Measurements from ENCODE around the gene SLC26A2. TPM values are rescaled to one million over a fixed set of nuclear protein-coding genes. Genes with fewer than 3 reads are reported as not detected.
A peak's percentile ranks its signal among the peaks of the same experiment; 100 is the strongest.

SLC26A2 gene
- total RNA-seq, 5 donors from 2014 or later (not counting 1 experiment from before 2014, with no cell fraction given): 5.2 to 11.0 (median 10.0) TPM

GRCh38 chr5:150015415-150015814 lies 54.9 kb downstream of the SLC26A2 start:
- POLR2A ChIA-PET: no interaction called here
- H3K9me3 ChIP-seq: no peaks in the 10 kb centered on the region
- no CpG with 5 or more reads among the region's 3 CpGs for WGBS (ENCODE audit: insufficient coverage)
- Mint-ChIP-seq H3K4me1 (peaks cover 0 to 5% (median 5%) of the 10 kb centered on the region in 3 donors), H3K36me3 (peaks cover 91% of the 10 kb centered on the region), H3K4me3 (no peak overlapping the region), H3K9me3 (peaks cover 0 to 6% (median 2%) of the 10 kb centered on the region in 3 donors), H3K27me3 (no peaks in the 10 kb centered on the region), H3K27ac (no peak overlapping the region)
- H3K4me3 ChIP-seq (ENCODE audit: control insufficient read depth in 1 of 2, extremely low read depth in 1 of 2, low read length in 1 of 2): no peak overlapping the region
- H3K36me3 ChIP-seq (ENCODE audit: control insufficient read depth in 2 of 2, extremely low read depth in 1 of 2, insufficient read depth in 1 of 2, low read length in 1 of 2): peaks cover 13 to 86% of the 10 kb centered on the region in 2 donors
- no peak for ATAC-seq (replicated peaks in 1 of 4)
- H3K4me1 ChIP-seq (ENCODE audit: control insufficient read depth in 1 of 2, extremely low read depth in 1 of 2, insufficient read depth in 2 of 2, low read length in 2 of 2): no peaks in the 10 kb centered on the region
- H3K27ac ChIP-seq (ENCODE audit: low read length): no peak overlapping the region
- no peaks in the 10 kb centered on the region for H3K27me3 ChIP-seq (replicated peaks in 1 of 2; ENCODE audit: control insufficient read depth in 2 of 2, extremely low read depth in 1 of 2, insufficient read depth in 2 of 2, low read length in 1 of 2)
- CTCF ChIA-PET: no interaction called here
- DNase-seq: no peak

GRCh38 chr5:150016537-150016936 lies 56.0 kb downstream of the SLC26A2 start:
- Mint-ChIP-seq H3K4me1 (peaks cover 0 to 7% (median 5%) of the 10 kb centered on the region in 3 donors), H3K36me3 (peaks cover 89% of the 10 kb centered on the region), H3K9me3 (peaks cover 0 to 6% (median 2%) of the 10 kb centered on the region in 3 donors), H3K4me3 (no peak overlapping the region), H3K27me3 (no peaks in the 10 kb centered on the region), H3K27ac (no peak overlapping the region)
- ChIA-PET CTCF (interaction anchor here in 1 of 2 donors (0.7 kb wide), 1 partner anchor 14 kb away, joined by 3 read pairs; no protein-coding TSS in a partner anchor), POLR2A (no interaction called here)
- Histone ChIP-seq H3K36me3 (ENCODE audit: control insufficient read depth in 2 of 2, extremely low read depth in 1 of 2, insufficient read depth in 1 of 2, low read length in 1 of 2) (peaks cover 13 to 88% of the 10 kb centered on the region in 2 donors), H3K27me3 (replicated peaks in 1 of 2; ENCODE audit: control insufficient read depth in 2 of 2, extremely low read depth in 1 of 2, insufficient read depth in 2 of 2, low read length in 1 of 2) (no peaks in the 10 kb centered on the region), H3K27ac (ENCODE audit: low read length) (no peak overlapping the region), H3K4me3 (ENCODE audit: control insufficient read depth in 1 of 2, extremely low read depth in 1 of 2, low read length in 1 of 2) (no peak overlapping the region), H3K9me3 (no peaks in the 10 kb centered on the region), H3K4me1 (ENCODE audit: control insufficient read depth in 1 of 2, extremely low read depth in 1 of 2, insufficient read depth in 2 of 2, low read length in 2 of 2) (no peaks in the 10 kb centered on the region)
- no peak for DNase-seq
- ATAC-seq (replicated peaks in 1 of 4): no peak

- H3K4me1 ChIP-seq (ENCODE audit: control insufficient read depth in 1 of 2, extremely low read depth in 1 of 2, insufficient read depth in 2 of 2, low read length in 2 of 2): no peaks in the 10 kb centered on the region
- peaks cover 0 to 6% (median 2%) of the 10 kb centered on the region in 3 donors for H3K9me3 Mint-ChIP-seq
- H3K9me3 ChIP-seq: no peaks in the 10 kb centered on the region
- H3K27me3 ChIP-seq (replicated peaks in 1 of 2; ENCODE audit: control insufficient read depth in 2 of 2, extremely low read depth in 1 of 2, insufficient read depth in 2 of 2, low read length in 1 of 2): no peaks in the 10 kb centered on the region
- CTCF ChIA-PET: interaction anchor here in 1 of 2 donors (0.6 kb wide), 1 partner anchor 14 kb away, joined by 4 read pairs; no protein-coding TSS in a partner anchor
- ATAC-seq (replicated peaks in 1 of 4): no peak
- DNase-seq: no peak
- no peak overlapping the region for H3K27ac ChIP-seq (ENCODE audit: low read length)
- H3K36me3 ChIP-seq (ENCODE audit: control insufficient read depth in 2 of 2, extremely low read depth in 1 of 2, insufficient read depth in 1 of 2, low read length in 1 of 2): peaks cover 12 to 90% of the 10 kb centered on the region in 2 donors
- no peak overlapping the region for H3K27ac Mint-ChIP-seq
- H3K4me3 Mint-ChIP-seq: no peak overlapping the region
- no peak overlapping the region for H3K4me3 ChIP-seq (ENCODE audit: control insufficient read depth in 1 of 2, extremely low read depth in 1 of 2, low read length in 1 of 2)
- H3K27me3 Mint-ChIP-seq: no peaks in the 10 kb centered on the region
- peaks cover 0 to 14% (median 5%) of the 10 kb centered on the region in 3 donors for H3K4me1 Mint-ChIP-seq
- POLR2A ChIA-PET: interaction anchor here in 1 of 2 donors (0.6 kb wide), 1 partner anchor 69 kb away, joined by 4 read pairs; no protein-coding TSS in a partner anchor
- WGBS (ENCODE audit: insufficient coverage): no CpG with 5 or more reads among the region's 6 CpGs
- H3K36me3 Mint-ChIP-seq: peaks cover 92% of the 10 kb centered on the region
These were observed 56.9 kb downstream of the SLC26A2 start for GRCh38 chr5:150017226-150018005.

DNA sequence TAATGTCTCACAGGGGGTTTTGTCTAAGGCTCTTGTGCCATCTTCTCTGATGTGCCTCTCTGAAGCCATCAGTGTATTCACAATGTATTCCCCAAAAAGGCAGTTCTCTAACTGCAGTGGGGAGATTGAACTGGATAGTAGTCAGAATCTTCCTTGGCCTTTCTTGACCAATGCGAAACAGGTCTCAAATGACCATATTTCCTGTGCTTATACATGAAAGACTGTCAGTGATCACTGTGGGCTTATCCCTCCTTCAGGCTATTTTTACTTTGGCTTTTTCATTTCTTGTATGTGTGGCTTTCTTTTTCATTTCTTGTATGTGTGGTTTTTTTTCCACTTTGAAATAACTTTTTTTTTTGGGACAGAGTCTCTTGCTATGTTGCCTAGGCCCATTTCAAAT lies 59.7 kb downstream of the SLC26A2 start:
- DNase-seq (no peak), ATAC-seq (replicated peaks in 1 of 4) (no peak)
- ChIA-PET POLR2A (no interaction called here), CTCF (interaction anchor here in 1 of 2 donors (0.6 kb wide), 1 partner anchor 157 kb away, joined by 3 read pairs; no protein-coding TSS in a partner anchor)
- H3K27ac ChIP-seq (ENCODE audit: low read length): no peak overlapping the region
- Mint-ChIP-seq H3K36me3 (peaks cover 78% of the 10 kb centered on the region), H3K9me3 (peaks cover 0 to 6% (median 2%) of the 10 kb centered on the region in 3 donors), H3K4me3 (no peak overlapping the region), H3K27ac (no peak overlapping the region), H3K27me3 (no peaks in the 10 kb centered on the region), H3K4me1 (peaks cover 0 to 11% (median 4%) of the 10 kb centered on the region in 3 donors)
- no peaks in the 10 kb centered on the region for H3K4me1 ChIP-seq (ENCODE audit: control insufficient read depth in 1 of 2, extremely low read depth in 1 of 2, insufficient read depth in 2 of 2, low read length in 2 of 2)
- H3K4me3 ChIP-seq (ENCODE audit: control insufficient read depth in 1 of 2, extremely low read depth in 1 of 2, low read length in 1 of 2): no peak overlapping the region
- H3K27me3 ChIP-seq (replicated peaks in 1 of 2; ENCODE audit: control insufficient read depth in 2 of 2, extremely low read depth in 1 of 2, insufficient read depth in 2 of 2, low read length in 1 of 2): no peaks in the 10 kb centered on the region
- H3K36me3 ChIP-seq (ENCODE audit: control insufficient read depth in 2 of 2, extremely low read depth in 1 of 2, insufficient read depth in 1 of 2, low read length in 1 of 2): peaks cover 13 to 86% of the 10 kb centered on the region in 2 donors
- no peaks in the 10 kb centered on the region for H3K9me3 ChIP-seq
- no CpG with 5 or more reads among the region's 1 CpG for WGBS (ENCODE audit: insufficient coverage)

DNA sequence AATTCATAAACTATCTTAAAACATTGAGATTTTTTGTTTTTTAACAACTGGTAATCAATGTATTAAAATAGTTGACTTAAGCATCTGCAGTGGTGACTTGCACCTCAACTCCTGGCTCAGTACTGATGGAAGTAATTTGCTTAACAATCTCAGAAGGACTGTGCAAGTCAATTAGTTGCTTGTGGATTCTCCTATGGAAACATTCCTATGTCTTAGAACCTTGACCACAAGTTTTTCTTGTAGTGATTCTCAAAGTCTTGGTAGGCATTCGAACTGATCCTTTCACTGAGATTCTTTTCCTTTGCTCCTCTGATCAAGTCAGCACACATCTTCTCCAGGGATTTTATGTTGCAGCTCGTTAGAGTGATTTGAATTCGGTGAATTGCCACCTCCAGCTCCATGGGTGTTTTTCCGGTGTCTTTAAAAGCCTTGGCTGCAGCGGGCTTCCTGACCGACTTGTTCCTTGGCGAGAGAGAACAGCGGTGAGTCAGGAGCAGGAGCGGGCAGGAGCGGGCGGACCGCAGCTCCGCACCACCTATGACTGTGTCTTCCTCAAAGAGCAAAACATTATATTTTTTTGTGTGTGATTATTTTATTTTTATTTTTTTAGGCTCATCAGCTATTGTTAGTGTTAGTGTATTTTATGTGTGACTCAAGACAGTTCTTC lies 61.1 kb downstream of the SLC26A2 start:
- Mint-ChIP-seq H3K9me3 (no peaks in the 10 kb centered on the region), H3K4me1 (peaks cover 0 to 11% (median 4%) of the 10 kb centered on the region in 3 donors), H3K4me3 (no peak overlapping the region), H3K27ac (peak overlapping the region in 1 of 2 donors; percentile 65), H3K36me3 (peaks cover 72% of the 10 kb centered on the region), H3K27me3 (no peaks in the 10 kb centered on the region)
- ChIA-PET POLR2A (no interaction called here), CTCF (no interaction called here)
- Histone ChIP-seq H3K4me1 (ENCODE audit: control insufficient read depth in 1 of 2, extremely low read depth in 1 of 2, insufficient read depth in 2 of 2, low read length in 2 of 2) (no peaks in the 10 kb centered on the region), H3K9me3 (no peaks in the 10 kb centered on the region), H3K27me3 (replicated peaks in 1 of 2; ENCODE audit: control insufficient read depth in 2 of 2, extremely low read depth in 1 of 2, insufficient read depth in 2 of 2, low read length in 1 of 2) (no peaks in the 10 kb centered on the region), H3K36me3 (ENCODE audit: control insufficient read depth in 2 of 2, extremely low read depth in 1 of 2, insufficient read depth in 1 of 2, low read length in 1 of 2) (peaks cover 16 to 85% of the 10 kb centered on the region in 2 donors), H3K4me3 (ENCODE audit: control insufficient read depth in 1 of 2, extremely low read depth in 1 of 2, low read length in 1 of 2) (no peak overlapping the region), H3K27ac (ENCODE audit: low read length) (no peak overlapping the region)
- WGBS (ENCODE audit: insufficient coverage): 97% methylated on average over 12 of the region's 13 CpGs
- DNase-seq (no peak), ATAC-seq (replicated peaks in 1 of 4) (no peak)

DNA sequence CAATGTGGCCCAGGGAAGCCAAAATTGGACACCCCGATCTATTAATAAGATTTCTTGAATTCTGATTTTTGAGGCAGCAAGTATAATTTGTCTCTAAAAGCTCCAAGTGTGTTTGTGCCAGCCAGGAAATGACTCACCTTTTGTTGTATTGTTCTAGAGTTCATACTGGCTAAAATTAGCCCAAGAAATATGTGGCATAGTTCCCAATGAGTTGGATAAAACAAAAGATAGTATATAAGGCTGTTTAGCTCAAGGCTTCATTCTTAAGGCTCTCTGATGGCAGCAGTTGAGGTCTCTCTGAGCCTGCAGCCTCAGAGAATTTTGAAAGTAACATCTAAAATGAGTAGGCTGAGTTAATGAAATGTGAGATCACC lies 61.6 kb downstream of the SLC26A2 start:
- POLR2A ChIA-PET: interaction anchor here in 1 of 2 donors (0.6 kb wide), 1 partner anchor 272 kb away, joined by 4 read pairs; no protein-coding TSS in a partner anchor
- WGBS (ENCODE audit: insufficient coverage): 100% methylated on average over 1 of the region's 1 CpG
- Mint-ChIP-seq H3K4me3 (no peak overlapping the region), H3K36me3 (peaks cover 71% of the 10 kb centered on the region), H3K9me3 (no peaks in the 10 kb centered on the region), H3K27ac (peak overlapping the region in 1 of 2 donors; percentile 65), H3K4me1 (peaks cover 0 to 11% (median 4%) of the 10 kb centered on the region in 3 donors), H3K27me3 (no peaks in the 10 kb centered on the region)
- Histone ChIP-seq H3K9me3 (no peaks in the 10 kb centered on the region), H3K4me3 (ENCODE audit: control insufficient read depth in 1 of 2, extremely low read depth in 1 of 2, low read length in 1 of 2) (no peak overlapping the region), H3K36me3 (ENCODE audit: control insufficient read depth in 2 of 2, extremely low read depth in 1 of 2, insufficient read depth in 1 of 2, low read length in 1 of 2) (peaks cover 18 to 86% of the 10 kb centered on the region in 2 donors), H3K4me1 (ENCODE audit: control insufficient read depth in 1 of 2, extremely low read depth in 1 of 2, insufficient read depth in 2 of 2, low read length in 2 of 2) (no peaks in the 10 kb centered on the region), H3K27ac (ENCODE audit: low read length) (no peak overlapping the region), H3K27me3 (replicated peaks in 1 of 2; ENCODE audit: control insufficient read depth in 2 of 2, extremely low read depth in 1 of 2, insufficient read depth in 2 of 2, low read length in 1 of 2) (no peaks in the 10 kb centered on the region)
- ATAC-seq (replicated peaks in 1 of 4): no peak
- DNase-seq: no peak
- CTCF ChIA-PET: interaction anchor here in 1 of 2 donors (0.6 kb wide), 1 partner anchor 380 kb away, joined by 4 read pairs; no protein-coding TSS in a partner anchor
